Measurements from ENCODE around the gene INPP4A.

The INPP4A gene

DNA sequence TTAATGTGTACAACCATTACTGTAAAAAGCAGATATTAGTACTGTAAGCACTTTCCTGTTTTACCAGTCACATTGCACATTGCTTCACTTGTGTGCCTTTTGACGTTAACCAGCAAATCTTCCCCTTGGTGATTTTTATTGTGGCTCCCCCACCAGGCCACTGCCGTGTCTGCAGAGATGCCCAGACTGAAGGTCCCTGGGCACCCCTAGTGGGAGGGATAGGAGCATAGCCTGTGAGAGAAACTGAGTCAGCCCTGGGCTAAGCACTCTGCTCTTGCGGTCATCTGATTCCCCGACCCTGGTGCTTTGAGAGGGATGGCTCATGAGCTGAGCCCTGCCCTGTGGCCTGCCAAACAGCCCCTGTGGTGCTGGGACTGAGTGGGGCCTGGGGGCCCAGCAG is 73.4 kb downstream of the INPP4A start:
- no peak for DNase-seq

DNA sequence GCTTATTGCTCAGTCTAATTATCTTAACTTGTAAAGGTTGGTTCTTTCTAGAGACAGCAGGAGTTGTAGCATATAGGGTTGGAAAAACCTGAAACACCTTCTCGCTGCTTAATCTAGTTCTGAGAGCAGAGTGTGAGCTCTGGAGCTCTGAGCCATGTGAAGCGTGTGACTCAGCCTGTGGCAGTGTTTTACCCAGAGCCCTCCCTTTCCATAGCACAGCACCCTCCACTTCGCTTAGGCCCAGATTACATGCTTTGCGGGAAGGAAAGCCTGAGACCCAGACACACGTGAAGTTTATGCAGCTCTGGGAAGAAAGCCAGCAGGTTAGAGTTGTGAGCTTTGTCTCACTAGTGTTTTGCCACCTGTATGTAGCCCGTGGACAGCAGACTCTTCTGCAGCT is 74.5 kb downstream of the INPP4A start:
- no peak for DNase-seq

GRCh38 chr2:98519851-98520250 is 75.2 kb downstream of the INPP4A start:
- no peak for DNase-seq

DNA sequence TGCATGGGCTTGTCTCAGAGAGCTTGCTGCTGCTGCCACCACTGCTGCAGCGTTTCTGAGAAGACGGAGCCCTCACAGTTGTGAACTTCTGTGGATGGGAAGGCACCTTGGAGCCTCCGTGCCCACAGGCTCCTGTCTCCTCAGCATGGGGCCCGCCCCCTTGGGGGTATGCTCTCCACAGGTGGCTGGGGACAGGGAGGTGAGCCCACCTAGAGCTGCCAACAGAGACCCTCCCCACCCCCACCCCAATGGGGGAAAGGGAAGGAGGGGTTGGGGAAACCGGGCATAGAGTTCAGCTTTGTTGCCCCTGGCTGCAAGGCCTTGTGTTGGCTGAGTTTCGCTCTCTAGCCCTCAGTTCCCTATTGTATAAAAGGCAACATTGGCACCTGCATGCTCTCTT is 76.1 kb downstream of the INPP4A start:
- DNase-seq: no peak

- no peak for DNase-seq
These were observed 76.6 kb downstream of the INPP4A start for GRCh38 chr2:98521266-98521665.

- no peak for DNase-seq
These were observed 78.2 kb downstream of the INPP4A start for GRCh38 chr2:98522854-98523253.

GRCh38 chr2:98524168-98524567 is 79.5 kb downstream of the INPP4A start:
- no peak for DNase-seq

- DNase-seq: no peak
These were observed 83.7 kb downstream of the INPP4A start for GRCh38 chr2:98528349-98528748.

DNA sequence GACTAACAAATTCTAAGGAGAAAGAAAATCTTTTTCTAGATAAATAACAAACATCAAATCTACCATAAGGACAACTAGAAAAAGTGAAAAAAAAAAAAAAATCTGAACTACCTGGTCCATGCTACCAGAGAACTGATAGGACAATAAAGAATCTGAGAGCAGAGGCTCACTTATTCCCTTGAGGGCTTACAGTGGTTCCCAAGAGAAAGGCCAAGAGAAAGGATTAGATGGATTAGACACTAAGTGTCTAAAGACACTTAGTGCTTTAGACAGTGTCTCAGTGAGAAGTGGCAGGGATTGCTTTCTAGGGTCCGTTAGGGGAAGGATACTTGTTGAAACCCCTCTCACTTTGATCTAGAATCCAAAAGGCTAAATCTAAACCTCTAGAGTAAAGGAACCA is 85.5 kb downstream of the INPP4A start:
- no peak for DNase-seq

- no peak for DNase-seq
These were observed 88.1 kb downstream of the INPP4A start for GRCh38 chr2:98532756-98533155.

DNA sequence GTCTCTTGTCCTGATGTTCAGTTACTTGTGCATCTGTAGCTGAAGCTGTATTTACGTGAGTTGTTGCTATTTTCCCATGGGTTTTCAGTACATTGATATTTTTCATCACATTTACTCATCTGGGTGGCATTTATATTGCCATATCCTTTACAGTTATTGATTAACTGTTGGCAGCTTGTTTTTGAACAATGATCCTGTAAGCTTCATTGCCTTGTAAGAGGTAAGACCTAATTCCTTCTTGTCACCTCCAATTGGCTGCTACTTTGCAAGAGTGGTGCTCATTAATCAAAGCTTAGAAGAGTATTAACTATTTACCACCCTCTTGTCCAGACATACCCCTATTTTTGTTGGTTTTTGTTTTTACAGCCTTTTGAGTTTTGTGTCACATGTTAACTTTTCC is 88.9 kb downstream of the INPP4A start:
- no peak for DNase-seq

GRCh38 chr2:98534761-98535160 is 90.1 kb downstream of the INPP4A start:
- no peak for DNase-seq

GRCh38 chr2:98535971-98536677 is 91.5 kb downstream of the INPP4A start:
- DNase-seq: no peak

GRCh38 chr2:98537390-98538126 is 92.9 kb downstream of the INPP4A start:
- no peak for DNase-seq

DNA sequence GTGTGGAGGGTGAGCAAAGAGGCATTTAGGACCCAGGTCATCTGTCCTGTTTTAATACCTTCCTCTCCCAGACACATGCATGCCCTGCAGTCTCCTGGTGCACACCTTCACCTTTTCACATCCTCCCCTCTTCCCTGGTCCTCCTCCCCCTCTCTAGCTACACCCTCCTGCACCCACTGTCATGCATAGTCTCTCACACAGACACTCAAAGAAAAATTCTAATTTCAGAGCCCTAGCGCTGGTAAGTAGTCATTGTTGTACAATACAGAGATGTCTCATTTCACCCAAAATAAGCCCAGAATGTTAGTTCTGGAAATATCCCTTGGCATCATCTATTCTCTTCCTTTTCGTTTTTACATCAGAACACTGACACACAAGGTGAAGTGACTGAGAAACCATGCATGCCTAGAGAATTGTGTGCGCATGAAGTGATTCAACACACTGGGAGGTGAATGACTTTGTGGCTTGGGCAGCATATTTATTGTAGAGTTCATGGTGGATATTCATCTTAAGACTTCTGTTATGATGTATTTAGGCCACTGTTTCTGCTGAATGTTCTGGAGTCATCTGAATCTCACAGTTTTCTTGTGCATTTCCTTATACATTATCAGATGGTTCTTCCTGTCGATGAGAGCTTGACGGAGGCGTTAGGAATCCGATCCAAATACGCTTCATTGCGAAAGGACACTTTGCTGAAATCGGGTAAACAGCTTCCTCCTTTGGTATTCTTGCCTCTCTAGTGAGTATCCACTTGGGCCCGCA is 93.8 kb downstream of the INPP4A start:
- no peak for DNase-seq

GRCh38 chr2:98539056-98539735 is 94.5 kb downstream of the INPP4A start:
- DNase-seq: no peak

DNA sequence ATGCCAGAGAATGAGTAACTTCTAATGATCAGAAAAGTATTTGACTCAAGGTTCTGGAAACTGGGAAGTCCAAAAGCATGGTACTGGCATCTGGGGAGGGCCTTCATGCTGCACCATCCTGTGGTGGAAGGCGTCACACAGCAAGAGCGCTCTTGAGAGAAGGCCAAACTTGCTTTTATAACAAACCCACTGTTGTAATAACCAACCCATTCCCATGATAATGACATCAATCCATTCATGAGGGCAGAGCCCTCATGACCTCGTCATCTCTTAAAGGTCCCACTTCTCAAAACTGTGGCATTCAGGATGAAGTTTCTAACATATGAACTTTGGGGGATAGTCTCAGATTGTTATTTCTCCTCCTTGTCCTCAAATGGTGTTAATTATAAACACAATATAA is 95.9 kb downstream of the INPP4A start:
- DNase-seq: no peak

- no peak for DNase-seq
These were observed 96.8 kb downstream of the INPP4A start for GRCh38 chr2:98541489-98541888.

DNA sequence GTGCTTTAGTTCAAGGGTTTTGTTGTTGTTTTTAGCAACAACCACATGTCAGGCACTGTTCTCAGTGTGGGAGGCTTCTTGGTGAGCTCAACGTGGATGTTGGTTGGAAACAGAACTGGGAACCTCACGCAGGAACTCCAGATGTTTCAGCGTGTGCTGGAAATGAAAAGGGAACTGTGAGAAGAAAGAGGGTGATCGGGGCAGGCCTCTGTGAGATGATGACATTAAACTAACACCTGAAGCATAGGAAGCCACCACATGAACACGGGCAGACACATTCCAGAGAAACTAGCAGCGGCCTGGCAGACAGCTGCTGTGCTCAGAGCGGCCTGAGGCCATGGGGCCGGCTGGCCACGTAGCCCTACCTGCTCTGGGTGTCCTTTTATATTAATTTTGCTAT is 97.2 kb downstream of the INPP4A start:
- no peak for DNase-seq

GRCh38 chr2:98543214-98543613 is 98.6 kb downstream of the INPP4A start:
- DNase-seq: no peak

DNA sequence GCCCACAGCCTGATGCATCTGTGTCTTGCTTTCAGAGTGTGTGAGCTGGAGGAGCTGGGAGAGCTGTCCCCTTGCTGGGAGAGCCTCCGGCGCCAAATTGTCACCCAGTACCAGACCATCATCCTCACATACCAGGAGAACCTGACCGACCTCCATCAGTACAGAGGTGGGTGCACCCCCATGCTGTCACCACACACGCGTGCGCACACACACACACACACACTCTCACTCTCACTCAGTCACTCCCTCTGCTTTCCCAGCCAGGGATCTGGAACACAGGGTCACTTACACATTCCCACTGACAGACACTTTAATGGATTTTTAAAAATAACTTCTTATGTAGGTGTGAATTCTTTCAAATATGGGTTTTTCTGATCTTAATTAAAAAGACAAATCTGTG is 99.2 kb downstream of the INPP4A start:
- no peak for DNase-seq

DNA sequence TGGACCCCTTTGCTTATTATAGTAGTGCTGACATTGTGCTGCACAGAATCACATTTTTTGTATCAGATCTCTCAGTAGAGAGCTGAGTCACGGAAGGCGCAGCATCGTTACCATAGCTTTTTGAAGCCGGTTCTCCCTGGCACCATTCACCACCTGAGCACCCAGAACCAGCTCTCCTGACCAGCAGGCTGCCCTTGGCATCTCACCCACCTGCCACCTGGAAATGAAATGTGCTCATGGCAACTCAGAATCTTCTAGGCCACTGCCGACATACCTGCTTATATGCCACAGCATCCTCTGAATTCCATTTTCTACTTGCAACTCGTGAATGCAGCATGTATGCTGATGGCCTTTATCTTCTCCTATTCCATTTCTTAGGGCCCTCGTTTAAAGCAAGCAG is 100.9 kb downstream of the INPP4A start:
- DNase-seq: no peak

DNA sequence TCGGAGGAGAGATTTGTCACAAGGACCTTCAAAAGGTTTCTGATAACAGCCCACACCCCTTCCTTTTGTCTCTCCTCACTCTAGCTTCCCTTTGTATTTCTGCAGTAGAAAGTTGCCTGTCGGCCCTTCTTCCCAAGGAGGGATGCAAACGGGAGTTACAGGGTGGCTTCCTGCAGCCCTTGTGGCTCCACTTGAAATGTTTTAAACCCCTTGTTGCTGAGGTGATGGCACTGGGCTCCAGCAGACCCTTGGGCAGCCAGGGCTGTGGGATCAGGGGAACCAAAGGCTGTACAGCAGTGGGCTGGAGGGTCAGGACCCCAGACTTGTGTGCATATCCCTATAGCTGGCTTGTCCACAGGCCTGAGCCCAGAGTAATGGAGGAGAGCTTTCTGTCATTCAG is 101.5 kb downstream of the INPP4A start:
- DNase-seq: no peak
